ENCODE measurements around the gene TLL1.

TLL1 gene

DNA sequence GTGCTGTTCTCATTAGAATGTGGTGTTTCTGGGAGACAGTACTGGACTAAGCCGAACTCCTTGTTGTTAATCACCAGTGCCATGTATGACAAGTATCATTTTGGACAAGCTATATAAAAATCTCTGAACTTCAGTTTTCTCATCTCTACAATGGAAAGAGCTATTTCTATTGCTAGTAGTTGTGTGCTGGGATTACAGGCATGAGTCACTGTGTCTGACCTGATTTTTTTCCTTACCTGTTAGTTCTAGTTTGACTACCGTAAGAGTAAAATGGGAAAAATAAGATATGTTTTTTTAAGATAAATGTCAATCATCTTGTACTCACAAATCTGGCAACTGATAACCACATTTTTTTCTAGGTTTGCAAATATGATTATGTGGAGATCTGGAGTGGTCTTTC is 192.3 kb downstream of the TLL1 start:
- no peak for TF ChIP-seq CTCF (IDR thresholded peaks at IDR 0.05)

DNA sequence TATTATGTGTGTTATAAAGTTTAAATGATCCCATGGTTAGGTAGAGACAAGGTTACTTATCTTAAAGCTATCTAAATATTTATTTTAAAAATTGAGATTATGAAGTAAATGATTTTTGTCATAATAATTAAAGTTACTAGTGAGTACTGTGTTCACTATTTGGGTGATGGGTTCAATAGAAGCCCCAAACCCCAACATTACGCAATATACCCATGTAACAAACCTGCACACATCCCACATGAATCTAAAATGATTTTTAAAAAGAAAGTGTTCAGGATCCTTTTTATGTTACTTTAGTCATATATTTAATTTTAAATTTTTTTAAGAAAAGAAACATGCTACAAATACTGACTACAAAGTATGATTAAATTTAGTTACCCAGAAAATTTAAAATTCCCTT is 193.9 kb downstream of the TLL1 start:
- no peak for TF ChIP-seq CTCF (IDR thresholded peaks at IDR 0.05)

- no peak for TF ChIP-seq CTCF (IDR thresholded peaks at IDR 0.05)
Observed at GRCh38 chr4:166067915-166068314, 194.9 kb downstream of the TLL1 start.

DNA sequence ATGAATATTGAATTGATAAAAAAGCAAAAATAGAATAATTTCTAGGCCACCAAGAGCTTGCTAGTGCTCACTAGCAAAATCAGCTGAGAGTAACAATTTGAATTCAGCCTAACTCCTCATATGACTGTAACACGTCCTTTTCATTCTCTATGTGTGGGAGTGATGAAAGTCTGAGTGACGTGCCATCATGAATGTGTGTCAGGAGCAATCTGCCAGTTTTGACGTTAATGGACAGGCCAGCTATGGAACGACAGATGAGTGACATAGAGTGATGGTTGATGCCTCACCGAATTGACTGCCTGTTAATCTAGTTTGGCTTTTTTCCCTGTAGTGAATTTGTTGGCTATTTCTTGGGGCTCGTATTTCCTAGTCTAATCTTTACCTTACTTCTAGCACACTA is 200.7 kb downstream of the TLL1 start:
- no peak for TF ChIP-seq CTCF (IDR thresholded peaks at IDR 0.05)

DNA sequence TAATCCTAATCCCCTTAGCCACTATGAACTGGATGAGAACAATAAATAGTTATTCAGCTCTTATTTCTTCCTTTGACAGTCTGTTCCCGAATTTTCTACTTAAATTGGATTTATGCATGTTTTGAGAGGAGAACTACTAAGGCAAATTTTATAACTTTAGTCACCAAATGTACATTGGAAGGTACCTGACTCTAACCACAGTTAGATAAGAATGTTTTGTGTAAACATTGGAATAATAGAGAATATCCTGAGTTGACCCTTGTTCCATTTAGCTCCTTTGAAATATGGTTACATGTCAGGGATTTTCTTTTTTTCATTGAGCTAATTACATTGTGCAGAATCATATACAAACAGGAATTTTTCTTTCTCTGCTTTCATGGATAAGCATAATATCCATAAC is 202.6 kb downstream of the TLL1 start:
- no peak for TF ChIP-seq CTCF (IDR thresholded peaks at IDR 0.05)

DNA sequence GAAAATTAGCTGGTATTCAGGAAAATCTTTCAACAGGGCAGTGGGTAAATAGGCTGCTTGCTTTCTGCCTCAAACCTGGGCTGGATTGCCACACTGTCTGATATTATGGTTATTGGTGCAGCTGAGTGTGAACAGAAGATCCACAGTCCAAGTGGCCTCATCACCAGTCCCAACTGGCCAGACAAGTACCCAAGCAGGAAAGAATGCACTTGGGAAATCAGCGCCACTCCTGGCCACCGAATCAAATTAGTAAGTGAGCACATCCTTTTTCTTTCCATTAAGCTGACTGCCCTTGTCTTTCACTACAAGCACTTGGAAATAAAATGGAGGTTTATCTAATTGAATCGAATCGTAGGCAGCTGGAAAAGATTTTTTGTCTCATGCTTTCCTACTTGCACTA is 204.7 kb downstream of the TLL1 start:
- no peak for TF ChIP-seq CTCF (IDR thresholded peaks at IDR 0.05)

- no peak for TF ChIP-seq CTCF (IDR thresholded peaks at IDR 0.05)
Observed at GRCh38 chr4:166078383-166078782, 205.3 kb downstream of the TLL1 start.

- no peak for TF ChIP-seq CTCF (IDR thresholded peaks at IDR 0.05)
Observed at GRCh38 chr4:166078955-166079354, 205.9 kb downstream of the TLL1 start.
